RWPE1 (cell line): Measurements from ENCODE around the gene LNX1.
A peak's percentile ranks its signal among the peaks of the same experiment; 100 is the strongest.

Experiments
- CTCF ChIA-PET: fragments of 350-600 bp; sonication (Branson Sonifier 250); formaldehyde crosslinking; extraction: SDS; loops from one replicate; lab custom pipeline; 2021; lab: Yijun Ruan, JAX
- POLR2A ChIA-PET: fragments of 400-600 bp; formaldehyde crosslinking; extraction: SDS; loops from one replicate; lab custom pipeline; 2020; ENCODE audit warnings: antibody characterized with exemption; ENCODE audit not compliant: low non-redundant PET; lab: Yijun Ruan, JAX
- DNase-seq: peaks from one replicate; pipeline ENCODE4 v3.0.0; 2012; ENCODE audit warnings: low spot score
- H3K27ac ChIP-seq: fragments of 450-650 bp; 2 replicates; pipeline ENCODE4 v1.5.1; 2017
- CTCF ChIP-seq: fragments of 450-650 bp; conservative IDR thresholded peaks from 2 replicates; pipeline ENCODE4 v1.5.1; 2017; ENCODE audit warnings: low read depth, mild to moderate bottlenecking

The LNX1 gene

GRCh38 chr4:53574528-53574927 lies 16.8 kb downstream of the LNX1 start:
- ChIA-PET POLR2A (no interaction called here), CTCF (no interaction called here)
- no peak for DNase-seq
- TF ChIP-seq CTCF, result no peak
- H3K27ac ChIP-seq, result no peak overlapping the region

GRCh38 chr4:53573696-53574095 lies 17.6 kb downstream of the LNX1 start:
- ChIA-PET POLR2A (no interaction called here), CTCF (interaction anchor here (0.7 kb wide), 1 partner anchor 527 kb away, joined by 3 read pairs; no protein-coding TSS in a partner anchor)
- TF ChIP-seq CTCF, result no peak
- no peak for DNase-seq
- H3K27ac ChIP-seq, result no peak overlapping the region

- POLR2A ChIA-PET, result no interaction called here
- DNase-seq, result no peak
- no peak overlapping the region for H3K27ac ChIP-seq
- no peak for TF ChIP-seq CTCF
- CTCF ChIA-PET, result no interaction called here
Measured at GRCh38 chr4:53572600-53572994, 18.7 kb downstream of the LNX1 start.

GRCh38 chr4:53571936-53572599 lies 19.2 kb downstream of the LNX1 start:
- ChIA-PET CTCF (interaction anchor here (0.6 kb wide), 1 partner anchor 72 kb away, joined by 3 read pairs; no protein-coding TSS in a partner anchor), POLR2A (no interaction called here)
- H3K27ac ChIP-seq, result no peak overlapping the region
- no peak for DNase-seq
- TF ChIP-seq CTCF, result no peak

GRCh38 chr4:53563824-53564223 lies 27.5 kb downstream of the LNX1 start:
- no peak overlapping the region; the same call in 1 of the 2 replicates for H3K27ac ChIP-seq
- no peak for TF ChIP-seq CTCF
- peak; percentile 82 for DNase-seq
- CTCF ChIA-PET, result no interaction called here
- POLR2A ChIA-PET, result no interaction called here

GRCh38 chr4:53562409-53562808 lies 28.9 kb downstream of the LNX1 start:
- ChIA-PET CTCF (no interaction called here), POLR2A (no interaction called here)
- no peak overlapping the region for H3K27ac ChIP-seq
- no peak for DNase-seq
- TF ChIP-seq CTCF, result no peak
